Stimulated activated CD4-positive, alpha-beta T cell treated with anti-CD3 and anti-CD28 coated beads, Interleukin-4, amount 100 ng/mL, for 4 hours (primary cell): ENCODE results near the gene ZNF669.
"Not testable (repeated sequence)": the region's sequence is repeated elsewhere in the genome, so short reads cannot be mapped to it uniquely, and the experiment has no call there.

Experiments used
- DNase-seq, 2 experiments: peaks; one replicate each; pipeline ENCODE4 v3.0.0-alpha.2; 2020

Gene ZNF669

DNA sequence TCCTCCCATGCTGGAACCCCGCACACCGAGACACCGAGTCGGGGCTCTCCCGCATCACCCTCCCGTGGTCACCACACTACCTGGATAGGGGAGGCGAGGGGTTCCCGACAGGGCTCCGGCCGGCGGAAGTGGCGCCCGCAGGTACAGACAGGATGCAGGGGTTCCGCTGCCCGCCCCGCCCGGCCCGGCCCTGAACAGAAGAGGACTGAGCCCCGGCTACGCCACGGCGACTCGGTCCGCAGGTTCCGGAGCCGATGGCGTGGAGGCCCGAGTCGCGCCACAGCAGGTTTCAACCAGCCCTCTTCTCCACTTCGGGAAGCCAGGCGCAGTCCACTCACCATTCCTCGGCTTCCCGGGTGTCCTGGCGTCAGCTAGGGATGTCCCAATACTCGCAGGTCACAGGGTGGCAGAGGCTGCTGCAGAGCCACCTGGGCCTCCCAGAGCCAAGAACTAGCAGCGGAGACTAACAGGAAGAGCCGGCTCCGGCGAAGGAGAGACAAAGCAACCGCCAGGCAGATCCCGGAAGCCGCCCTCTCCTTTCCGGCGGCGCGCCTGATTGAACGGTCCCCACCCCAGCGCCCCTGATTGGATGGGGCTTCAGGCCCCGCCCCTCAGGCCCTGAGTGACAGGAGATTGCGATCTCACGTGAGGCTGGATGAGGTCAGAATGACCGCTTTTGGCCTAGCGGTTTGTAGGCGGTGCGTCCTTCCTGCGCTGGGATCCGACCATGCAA, at the start of gene ZNF669:
TSS of gene ZNF669 (minus strand) at position 498 of the 733 bp plus-strand sequence. CDS start at position 341, 157 bp downstream.
- peak; percentile 89 to 92 for DNase-seq

DNA sequence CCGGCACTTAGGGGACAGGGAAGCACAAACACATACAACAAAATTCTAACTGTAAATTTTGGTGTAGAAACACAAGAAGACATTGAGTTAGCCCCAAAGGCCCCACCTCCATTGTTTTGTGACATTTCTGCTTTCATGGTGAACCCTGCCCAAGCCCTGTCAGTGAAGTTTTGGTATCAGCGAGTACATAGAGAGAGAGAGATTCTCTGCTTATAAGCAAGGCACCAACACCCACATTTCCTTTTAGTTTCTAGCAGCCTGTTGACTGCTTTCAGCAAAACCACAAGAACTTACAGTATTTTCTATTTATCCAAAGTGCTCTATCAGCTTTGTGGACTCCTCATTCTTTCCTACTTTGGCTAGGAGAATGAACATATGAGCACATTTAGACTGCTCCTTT, 43.6 kb upstream of the ZNF669 start:
- no peak for DNase-seq

DNA sequence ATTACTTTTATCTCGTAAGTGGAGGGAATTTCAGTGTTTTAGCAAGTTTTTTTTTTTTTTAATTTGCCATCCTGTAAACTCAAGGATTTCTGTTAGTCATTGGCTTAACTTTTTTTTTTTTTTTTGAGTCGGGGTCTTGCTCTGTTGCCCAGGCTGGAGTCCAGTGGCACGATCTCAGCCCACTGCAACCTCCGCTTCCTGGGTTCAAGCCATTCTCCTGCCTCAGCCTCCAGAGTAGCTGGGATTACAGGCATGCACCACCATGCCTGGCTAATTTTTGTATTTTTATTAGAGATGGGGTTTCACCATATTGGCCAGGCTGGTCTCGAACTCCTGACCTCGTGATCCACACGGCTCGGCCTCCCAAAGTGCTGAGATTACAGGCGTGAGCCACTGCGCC, 43.0 kb upstream of the ZNF669 start:
- DNase-seq: not testable (repeated sequence)

DNA sequence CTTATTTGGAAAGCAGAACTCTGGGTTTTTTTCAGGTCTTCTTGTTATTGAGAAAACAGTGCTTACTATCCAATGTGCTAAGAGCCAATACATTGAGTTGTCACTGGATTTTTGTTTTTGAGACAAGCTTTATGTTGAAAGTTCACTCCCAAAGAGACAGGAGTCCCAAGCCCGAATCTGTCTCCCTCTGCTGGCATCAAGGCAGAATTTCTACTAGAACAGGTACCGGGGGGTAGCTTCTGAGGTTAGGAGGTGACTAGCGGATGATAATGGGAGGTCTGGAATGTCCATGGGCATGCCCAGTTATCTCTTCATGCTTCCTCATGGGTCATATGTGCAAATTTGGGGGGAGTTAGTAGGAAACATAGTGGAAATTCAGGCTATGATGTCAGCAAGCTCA, 42.5 kb upstream of the ZNF669 start:
- no peak for DNase-seq

DNA sequence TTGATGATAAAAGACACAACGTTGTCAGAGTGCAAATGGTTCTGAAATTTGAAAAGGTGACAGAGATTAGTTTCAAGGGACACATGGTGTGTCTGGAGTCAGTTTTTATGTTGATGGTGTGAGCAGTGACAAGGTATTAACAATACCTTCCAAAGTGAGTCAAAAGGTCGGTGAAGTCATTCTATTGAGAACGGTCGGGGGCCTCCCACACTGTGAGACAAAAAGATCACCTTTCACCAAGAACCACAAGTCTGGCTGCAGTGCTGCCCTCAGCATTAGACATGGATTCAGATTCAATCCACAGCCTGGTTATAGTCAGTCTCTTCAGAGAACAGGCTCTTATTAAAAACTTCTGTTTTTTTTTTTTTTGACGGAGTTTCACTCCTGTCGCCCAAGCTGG, 41.1 kb upstream of the ZNF669 start:
- DNase-seq: no peak

DNA sequence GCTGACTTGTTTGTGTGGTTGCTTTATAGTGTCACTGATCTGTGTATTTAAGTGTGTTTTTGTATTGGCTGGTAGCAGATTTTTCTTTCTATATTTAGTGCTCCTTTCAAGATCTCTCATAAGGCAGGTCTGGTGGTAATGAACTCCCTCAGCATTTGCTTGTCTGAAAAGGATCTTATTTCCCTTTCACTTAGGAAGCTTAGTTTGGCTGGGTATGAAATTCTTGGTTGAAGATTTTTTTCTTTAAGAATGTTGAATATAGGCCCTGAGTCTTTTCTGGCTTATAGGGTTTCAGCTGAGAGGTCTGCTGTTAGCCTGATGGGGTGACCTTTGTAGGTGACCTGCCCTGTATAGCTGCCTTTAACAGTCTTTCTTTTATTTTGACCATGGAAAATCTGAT, 35.4 kb upstream of the ZNF669 start:
- DNase-seq: not testable (repeated sequence)

DNA sequence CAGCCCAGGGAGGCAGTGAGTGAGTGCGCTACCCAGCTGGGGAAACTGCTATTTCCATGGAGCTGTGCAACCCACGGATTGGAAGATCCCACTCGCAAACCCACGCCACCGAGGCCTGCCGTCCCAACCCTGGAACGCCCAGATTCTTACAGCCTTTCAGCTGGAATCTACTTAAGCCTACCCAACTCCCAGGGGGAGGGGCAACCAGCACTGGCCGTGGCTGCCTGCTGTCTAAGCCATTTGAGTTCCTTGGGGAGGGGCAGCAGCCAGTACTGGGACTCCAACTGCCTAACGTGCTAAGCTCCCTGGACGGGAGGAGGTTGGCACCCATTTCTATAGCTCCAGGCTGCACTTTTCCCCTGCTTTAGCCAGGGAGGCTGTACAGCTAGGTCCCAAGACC, 27.1 kb upstream of the ZNF669 start:
- DNase-seq: no peak

DNA sequence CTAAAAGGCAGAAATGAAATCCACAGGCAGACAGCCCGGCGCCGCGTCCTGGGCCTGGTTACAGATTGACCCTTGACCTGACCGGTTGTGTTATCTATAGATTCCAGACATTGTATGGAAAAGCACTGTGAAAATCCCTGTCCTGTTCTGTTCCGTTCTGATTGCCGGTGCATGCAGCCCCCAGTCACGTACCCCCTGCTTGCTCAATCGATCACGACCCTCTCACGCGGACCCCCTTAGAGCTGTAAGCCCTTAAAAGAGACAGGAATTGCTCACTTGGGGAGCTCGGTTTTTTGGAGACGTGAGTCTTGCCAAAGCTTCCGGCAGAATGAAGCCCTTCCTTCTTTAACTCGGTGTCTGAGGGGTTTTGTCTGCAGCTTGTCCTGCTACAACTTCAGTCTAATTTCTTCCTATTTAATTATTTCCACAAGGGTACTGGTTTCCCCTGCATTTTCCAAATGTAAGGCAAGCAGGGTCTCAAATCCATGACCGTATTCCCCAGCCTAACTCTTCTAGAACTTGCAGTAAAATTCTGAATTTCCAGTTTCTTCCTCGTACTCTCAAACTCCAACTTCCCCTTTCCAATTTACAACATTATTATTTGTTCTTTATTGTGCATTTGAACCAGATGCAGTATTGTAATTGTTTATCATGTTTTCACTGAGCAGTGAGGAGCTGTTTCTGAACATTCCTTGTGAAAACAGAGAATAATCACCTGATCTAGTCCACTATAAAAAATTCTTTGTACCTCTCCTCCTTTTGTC, 23.5 kb upstream of the ZNF669 start:
- DNase-seq: not testable (repeated sequence)

DNA sequence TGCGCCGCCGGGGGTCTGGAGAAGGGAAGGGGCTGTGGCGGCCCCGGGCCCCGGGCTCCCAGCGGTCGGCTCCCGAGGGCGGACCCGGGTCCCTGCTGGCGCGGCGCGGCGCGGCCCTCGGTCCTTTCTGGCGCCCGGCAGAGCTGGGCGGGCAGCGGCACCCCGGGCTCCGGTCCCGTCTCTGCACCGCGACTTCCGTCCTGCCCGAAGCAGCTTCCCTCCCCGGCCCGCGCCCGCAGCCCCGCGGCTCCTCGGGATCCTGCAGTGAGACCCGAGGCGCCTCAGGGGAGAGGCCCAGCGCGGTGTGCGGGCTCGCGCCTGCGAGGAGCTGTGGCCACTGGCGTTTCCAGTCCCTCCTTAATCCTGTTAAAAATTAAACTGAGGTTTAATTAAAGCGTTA, 22.4 kb upstream of the ZNF669 start:
- not testable (repeated sequence) for DNase-seq

DNA sequence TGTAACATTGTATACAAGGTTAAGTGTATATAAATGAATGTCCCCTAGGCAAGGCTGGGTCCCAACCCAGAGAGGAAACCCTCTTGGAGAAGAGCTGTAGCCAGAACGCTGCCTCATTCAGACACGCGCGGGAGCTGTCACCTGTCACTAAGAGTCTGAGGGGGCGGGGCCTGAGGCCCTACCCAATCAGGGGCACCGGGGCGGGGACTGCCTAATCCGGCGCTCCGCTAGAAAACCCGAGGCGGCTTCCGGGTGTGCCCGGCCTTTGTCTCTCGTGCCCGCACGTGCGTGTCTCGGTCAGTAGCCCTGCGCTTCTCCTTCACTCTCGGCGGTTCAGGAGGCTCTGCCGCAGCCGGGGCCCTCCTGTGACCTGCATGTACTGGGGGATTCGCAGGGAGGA, 22.0 kb upstream of the ZNF669 start:
- not testable (repeated sequence) for DNase-seq

DNA sequence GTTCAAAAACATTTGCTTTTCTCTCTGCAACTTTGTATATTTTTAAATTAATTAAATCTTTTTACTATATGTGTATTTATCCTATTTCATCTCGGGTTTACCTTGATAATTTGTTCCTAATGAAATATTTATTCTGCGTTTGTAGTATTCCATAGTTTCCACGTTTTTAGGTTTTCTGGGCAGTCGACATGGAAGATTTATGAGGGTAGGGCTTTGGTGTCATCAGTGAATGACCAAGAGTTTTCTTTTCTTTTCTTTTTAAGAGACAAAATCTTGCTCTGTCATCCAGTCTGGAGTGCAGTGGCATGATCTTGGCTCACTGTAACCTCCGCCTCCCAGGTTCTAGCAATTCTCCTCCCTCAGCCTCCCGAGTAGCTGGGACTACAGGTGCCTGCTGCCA, 17.2 kb upstream of the ZNF669 start:
- no peak for DNase-seq

DNA sequence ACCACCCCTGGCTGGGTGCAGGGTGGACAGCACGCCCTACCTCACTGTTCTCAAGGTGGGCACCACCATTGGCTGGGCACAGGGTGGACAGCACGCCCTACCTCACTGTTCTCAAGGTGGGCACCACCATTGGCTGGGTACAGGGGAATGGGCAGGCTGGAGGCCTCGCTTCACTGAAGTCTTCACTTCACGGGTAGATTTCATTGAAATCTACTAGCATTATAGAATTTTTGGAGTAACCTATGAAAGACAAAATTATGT, 16.2 kb upstream of the ZNF669 start:
- not testable (repeated sequence) for DNase-seq

DNA sequence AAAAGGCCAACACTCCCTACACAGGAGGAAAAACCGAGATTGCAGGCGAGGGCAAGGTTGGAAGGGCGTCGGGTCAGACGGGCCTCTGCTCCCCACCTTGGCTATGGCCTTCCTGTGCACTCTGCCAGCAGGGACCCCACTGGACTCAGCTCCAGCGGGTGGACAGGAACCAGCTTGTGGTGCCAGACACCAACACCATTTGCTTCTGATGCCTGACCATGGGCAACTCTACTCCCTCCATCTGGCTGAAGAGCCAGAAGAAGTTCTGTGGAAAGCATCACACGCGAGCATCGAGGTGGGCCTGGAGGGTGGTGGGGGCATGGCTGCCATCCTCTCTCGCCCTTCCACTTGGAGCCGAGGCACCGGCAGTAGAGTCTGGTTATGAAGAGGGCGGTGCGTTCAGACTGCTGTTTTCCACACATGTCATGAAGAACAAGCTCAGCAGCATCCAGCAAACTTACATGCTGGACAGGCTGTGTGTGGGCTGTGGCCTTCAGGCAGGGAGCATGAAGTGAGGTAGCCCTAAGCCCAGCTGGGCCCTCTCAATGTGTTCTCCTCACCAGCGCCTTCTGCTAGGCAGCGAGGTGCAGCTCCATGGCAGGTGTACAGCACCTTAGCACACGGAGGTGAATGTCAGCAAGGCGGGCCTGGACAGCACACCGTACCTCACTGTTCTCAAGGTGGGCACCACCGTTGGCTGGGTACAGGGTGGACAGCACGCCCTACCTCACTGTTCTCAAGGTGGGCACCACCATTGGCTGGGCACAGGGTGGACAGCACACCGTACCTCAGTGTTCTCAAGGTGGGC, 15.6 kb upstream of the ZNF669 start:
- no peak for DNase-seq

DNA sequence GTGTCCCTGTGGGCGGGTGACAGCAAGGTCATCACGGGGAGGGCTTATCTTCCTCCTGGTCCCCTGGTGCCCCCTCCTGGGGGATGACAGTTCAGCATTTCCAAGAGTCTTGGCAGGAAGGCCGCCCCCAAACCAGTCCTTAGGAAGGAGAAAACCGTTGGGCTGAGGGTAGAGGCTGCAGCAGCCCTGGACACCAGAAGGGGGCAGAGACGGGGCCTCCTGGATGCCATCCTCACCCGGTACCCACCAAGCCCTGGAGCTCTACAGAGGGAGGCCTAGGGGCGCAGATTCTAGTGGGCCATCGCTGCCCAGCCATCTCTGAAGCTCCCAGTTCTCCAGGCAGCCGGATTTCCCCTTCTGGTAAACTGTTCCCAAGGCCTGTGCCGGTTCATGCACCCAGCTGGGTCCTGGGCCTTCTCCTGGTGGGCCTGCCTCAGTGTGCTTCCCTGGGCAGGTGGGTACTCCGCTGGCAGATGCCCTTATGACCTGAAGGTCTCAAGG, 14.8 kb upstream of the ZNF669 start:
- DNase-seq: no peak

DNA sequence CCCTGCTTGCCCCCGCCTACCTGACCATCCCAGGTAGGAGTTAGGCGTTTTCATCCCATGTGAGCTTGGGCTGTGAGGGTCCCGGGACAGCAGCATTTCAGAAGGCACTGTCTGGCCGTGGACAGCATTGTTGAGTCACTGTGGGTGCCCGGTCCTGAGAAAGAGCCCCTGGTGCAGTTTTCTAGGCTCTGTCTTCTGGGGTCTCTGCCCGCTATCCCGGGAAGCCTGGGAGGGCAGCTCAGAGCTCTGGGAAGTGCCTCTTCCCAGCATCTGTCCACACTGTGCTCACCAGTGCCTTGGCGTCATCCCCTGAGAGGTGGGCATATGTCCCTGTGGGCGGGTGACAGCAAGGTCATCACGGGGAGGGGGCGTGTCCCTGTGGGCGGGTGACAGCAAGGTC, 11.4 kb upstream of the ZNF669 start:
- DNase-seq: no peak

DNA sequence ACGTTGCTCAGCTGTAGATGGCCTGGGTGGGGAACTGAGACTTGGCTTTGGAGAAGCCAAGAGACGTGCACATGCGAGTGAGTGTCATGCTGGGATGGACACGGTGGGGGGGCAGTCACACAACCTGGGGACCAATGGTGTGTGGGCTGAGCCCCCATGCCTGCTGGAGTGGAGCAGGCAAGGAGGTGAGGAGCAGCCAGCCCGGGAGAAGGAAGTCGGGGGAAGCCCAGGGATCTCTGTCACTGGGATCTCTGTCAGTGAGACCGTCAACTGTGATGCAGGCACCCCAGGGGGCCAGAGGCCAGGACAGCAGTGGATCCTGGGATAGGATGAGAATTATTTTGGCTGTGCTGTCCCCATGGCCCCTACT, 11.0 kb upstream of the ZNF669 start:
- DNase-seq: no peak

DNA sequence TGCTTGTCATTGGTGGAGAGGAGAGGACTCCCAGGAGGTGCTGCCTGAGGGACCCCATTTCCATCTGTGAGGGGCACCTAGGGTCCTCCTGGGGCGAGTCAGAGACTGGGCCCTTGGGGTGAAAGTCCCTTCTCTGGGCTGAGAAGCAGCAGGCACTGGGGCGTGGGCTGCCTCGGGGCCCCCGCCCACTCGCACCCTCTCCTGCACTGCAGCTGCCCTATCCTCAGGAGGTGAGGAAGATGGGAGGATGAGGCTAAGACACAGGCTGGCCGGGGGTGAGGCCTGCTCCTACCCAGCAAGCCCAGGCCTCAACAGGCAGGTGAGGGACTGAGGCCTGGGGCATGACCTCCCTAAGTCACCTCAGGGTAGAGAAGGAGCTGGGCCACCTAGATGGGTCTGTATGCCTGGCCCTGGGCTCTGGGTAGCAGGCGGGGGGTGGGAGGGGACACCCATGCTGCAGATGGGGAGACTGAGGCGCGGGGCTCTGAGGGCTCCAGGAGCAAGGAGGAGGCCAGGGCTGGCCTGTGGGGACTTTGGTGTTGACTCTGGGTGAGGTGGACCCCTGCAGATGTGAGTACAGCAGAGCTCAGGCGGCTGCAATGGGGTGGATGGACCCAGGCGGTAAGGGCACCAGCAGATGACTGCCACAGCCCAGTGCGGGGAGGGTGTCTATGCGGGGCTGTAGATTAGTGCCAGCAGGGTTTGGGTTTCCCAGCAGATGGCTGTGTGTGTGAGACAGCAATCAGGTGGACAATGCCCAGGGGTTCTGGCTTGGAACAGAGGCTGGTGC, 10.4 kb upstream of the ZNF669 start:
- no peak for DNase-seq

DNA sequence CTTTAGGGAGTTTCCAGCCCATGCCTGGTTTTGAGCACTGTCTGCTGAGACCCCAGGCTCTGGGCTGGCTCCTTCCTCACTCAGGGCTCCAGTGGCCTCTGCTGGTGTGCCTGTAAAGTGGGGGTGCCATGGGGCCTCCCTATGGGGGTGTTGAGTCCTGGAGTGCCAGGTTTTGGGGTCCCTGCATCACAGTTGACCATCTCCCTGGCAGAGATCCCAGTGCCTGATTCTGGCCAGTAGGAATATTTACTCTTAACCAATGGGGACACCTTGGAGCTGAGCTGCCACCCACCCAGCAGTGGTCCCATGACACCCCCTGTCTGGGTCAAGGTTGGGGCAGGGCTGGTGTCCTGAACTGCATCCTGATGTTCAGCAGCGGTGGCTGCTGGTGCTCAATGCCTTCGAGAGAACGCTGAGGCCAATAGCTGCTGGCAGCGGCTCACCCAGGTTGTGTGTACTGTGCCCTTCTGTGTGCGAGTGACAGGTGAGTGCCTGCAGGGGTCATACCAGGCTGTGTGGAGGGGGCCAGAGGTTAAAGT, 9.6 kb upstream of the ZNF669 start:
- no peak for DNase-seq

DNA sequence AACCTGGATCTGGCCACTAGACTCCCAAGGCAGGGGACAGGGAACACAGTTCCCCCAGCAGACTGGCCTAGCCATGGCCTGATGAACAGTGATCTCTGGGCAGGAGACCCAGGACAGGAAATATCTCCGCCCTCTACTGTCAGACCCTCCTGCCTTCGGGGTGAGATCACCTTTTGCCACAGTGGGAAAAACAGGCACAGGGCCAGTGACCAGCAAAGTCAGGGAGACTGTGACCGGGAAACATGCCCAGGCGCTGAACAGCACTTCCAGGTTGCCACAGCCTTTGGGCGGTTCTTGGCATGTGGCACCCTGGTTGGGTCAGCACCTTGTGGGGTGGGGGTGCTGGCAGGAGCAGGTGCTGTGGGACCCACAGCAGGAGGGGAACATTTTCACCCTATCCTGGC, 8.9 kb upstream of the ZNF669 start:
- no peak for DNase-seq

DNA sequence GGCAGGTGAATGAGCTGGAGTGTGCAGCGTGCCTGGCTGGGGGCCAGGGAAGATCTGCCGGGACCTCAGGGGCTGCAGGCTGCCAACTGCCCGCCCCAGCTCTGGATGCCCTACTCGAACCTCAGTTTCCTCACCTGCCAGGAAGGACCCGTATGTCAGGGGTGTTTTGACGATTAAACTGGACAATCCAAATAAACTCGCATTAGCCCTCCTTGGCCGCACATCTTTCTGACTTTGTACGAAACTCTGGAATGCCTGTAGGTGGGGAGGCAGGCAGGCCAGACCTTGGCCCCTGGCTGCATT, 8.3 kb upstream of the ZNF669 start:
- no peak for DNase-seq

DNA sequence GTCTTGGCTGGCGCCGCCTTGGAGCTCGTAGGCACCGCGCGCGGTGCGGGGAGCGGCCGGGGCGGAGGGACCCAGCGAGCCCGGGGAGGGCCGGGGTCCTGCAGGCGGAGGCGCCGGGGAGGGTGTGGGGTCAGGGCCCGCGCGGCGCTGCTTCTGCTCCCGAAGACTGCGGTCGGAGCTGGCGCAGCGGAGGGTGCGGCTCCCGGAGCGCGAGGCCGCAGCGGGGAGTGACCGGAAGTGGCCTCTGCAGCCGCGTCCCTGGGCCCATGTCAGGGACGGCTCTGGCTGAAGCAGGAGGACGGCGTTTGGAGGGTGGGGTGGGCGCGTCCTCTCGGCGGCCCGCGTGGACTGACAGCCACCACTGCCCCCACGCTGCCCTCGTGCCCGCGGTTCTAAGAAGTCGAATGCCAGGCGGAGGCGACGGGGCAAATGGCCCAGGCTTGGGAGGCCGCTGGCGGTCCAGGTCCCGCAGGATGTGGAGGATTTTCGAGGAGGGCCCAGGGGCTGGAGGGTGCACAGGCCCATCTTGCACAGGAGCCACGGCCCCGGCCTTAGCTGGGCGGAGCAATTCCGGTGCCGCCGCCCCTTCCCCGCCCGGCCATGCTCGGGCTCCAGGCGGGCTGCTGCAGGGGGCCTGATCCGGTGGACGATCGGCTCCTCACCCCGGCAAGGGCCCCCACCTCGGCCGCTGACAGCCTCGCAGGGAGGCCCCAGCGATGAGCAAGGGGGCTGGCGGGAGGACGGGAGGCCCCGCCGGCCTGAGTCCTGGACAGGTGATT, 7.7 kb upstream of the ZNF669 start:
- no peak for DNase-seq

DNA sequence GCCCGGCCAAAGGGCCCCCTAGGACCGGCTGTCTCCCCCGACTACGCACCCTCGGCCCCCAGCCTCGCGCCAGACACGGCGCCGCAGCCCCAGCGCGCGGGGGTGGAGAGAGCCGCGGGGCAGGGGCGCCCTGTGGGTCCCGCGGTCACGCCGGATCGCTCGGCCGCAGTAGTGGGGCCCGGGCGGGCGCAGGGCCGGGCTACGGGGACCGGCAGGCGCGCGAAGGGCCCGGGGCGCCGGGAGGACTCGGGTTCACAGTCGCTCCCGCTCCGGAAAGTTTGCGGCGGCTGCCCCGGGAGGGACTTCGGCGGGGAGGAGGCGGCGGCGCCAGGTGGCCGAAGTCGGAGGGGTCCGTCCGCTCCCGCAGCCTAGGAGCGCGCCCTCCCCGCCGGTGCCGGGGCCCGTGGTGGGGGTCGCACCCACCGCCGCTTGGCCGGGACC, 7.1 kb upstream of the ZNF669 start:
- DNase-seq: no peak
